Dedifferentiated amniotic fluid mesenchymal stem cell (primary cell): ENCODE measurements around the gene MSANTD4.
"Not testable (repeated sequence)": the region's sequence is repeated elsewhere in the genome, so short reads cannot be mapped to it uniquely, and the experiment has no call there.

Experiments
- DNase-seq: peaks from one replicate; pipeline ENCODE4 v3.0.0-alpha.2; 2016; ENCODE audit errors: extremely low spot score

Gene MSANTD4

DNA sequence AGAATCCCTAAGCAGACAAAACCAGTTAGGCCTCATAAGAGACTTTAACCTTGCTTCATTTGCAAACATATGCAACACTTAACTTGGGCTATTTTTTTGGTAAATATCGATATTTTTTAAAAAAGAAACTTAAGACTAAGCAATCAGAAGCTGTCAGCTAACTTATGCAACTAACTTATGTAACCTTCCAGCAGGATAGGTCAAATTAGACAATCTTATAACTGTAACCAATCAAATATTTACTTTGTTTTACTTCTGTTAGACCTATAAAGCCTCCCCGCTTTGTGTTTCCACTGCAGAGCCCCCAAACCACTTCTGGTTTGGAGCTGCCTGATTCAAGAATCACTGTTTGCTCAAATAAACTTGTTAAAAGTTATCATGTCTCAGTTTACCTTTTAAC lies 8.0 kb downstream of the MSANTD4 start:
- no peak for DNase-seq

DNA sequence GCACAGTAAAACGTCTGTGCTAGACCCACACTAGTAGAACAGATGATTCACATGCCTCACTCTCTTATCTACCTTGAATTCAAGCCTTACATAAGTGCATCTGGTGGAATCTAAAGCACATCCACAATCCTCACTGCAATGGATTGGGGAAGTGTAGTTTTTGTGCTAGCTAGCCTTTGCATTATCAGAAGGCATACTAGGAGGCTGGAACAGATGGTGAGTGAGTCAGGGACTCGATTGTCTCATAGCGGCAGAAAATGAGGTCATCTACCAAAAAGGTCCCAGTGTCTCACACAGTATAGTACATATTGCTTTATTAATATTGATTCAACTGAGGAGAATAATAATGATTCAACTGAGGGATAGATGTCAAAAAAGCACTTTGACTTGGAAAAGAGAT lies 9.3 kb downstream of the MSANTD4 start:
- no peak for DNase-seq

DNA sequence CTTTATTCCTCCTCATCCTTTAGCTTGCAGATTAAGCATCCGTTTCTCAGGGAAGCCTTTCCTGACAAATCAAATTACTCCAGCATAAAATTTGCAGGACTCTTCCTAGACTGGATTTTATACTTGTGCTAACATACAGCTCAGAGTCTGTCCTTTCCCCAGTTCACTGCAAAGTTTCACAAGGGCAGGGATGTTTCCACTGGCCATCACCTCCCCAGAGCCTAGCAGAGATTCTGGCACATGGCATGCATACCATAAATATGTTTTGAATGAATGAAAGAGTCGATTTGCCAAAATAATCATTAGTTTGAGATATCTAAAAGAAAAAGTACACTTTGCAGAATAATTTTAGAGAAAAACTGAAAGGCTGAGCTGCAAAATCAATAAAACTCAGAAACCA lies 10.6 kb downstream of the MSANTD4 start:
- DNase-seq = peak; percentile 22

DNA sequence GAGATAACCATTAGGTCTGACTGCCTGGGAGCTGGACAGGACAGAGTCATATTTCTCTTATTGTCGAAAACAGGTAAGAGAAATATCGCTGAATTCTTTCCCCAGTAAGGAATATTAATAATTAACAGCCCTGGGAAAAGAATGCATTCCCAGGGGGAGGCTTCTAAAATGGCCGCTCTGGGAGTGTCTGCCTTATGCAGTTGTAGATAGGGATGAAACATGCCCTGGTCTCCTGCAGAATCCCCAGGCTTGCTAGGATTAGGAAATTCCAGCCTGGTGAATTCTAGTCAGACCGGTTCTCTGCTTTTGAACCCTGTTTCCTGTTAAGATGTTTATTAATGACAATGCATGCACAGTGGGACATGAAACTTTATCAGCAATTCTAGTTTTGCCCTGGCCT lies 18.9 kb downstream of the MSANTD4 start:
- not testable (repeated sequence) for DNase-seq

DNA sequence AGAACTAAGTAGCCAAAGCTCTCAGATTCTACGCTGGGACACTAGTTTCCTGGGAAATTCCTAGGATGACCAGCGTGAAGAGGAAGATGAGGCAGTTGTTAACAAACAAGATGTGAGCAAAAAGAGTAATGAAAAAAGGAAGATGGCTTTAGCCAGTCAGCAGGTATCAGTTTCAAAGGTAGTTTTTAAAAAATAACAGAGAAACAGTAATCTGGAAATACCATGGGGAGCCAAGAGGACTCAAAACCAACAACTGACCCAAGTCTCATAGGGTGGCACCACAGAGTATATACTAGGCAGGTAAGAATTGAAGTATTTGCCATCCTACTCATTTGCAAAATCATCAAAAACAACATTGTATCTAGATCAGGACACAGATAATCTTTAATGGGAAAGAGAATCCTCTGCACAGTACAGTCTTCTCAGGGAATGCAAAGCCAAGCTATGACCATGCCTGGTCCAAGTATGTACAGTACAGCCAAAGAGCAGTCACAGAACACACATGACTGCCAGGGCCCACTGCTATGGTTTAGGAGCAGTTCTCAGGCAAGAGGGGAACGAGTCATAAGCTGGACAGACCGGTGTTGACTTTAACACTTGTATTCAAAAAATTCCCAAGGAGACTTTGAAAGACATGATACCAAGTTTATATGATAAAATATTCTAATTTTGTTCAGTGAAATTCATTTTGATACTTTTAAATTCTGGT lies 20.6 kb downstream of the MSANTD4 start:
- no peak for DNase-seq

DNA sequence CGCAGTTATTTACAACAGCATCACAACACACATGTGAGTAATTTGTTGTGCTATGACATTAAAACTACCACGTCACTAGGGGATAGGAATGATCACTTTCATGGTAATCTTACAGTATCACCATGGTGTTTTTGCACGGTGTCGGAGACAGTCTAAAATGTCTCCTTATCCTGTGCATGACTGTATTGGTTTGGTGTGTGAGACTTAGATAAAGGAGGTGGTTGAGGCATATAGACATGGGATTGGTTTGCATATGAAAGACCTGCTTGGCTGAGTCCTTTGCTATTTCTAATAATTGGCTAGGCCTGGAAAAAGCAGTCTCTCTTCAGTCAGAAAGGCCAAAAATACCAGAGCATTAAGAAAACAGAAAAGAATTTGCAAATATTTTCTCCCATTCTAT lies 30.2 kb downstream of the MSANTD4 start:
- no peak for DNase-seq

DNA sequence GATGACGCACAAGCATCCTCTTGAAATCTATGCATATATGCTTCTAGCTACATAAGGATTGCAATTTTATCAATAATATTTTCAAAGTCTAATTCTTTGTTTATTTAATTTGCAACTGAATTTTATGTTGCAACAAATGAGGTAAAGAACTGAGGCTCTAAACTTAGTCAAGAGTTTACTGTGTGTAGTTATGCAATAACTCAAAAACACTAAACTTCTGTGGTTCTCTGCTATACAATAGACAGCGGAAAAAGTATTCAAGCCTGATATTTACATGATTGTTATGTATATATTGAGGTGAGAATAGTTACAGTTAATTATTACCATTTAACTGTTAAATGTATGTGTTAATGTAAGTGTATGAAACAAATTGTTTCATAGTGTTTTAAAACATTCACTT lies 32.9 kb downstream of the MSANTD4 start:
- no peak for DNase-seq

DNA sequence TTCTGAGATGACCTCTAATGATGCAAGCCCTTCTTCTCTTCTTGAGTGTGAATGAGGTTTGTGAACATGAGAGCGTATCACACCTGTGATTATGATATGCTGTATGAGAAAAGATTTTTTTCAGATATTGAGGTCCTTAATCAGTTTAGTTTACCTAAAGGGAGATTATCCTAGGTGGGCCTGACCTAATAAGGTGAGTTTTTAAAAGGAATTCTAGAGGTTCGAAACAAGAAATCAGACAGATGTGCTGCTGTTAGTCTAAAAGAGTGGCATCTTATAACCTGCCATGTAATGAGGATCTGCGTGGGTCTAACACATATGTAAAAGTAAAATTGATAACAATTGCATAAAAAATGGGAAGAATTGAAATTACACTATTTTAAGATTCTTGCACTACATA lies 33.8 kb downstream of the MSANTD4 start:
- DNase-seq = no peak

DNA sequence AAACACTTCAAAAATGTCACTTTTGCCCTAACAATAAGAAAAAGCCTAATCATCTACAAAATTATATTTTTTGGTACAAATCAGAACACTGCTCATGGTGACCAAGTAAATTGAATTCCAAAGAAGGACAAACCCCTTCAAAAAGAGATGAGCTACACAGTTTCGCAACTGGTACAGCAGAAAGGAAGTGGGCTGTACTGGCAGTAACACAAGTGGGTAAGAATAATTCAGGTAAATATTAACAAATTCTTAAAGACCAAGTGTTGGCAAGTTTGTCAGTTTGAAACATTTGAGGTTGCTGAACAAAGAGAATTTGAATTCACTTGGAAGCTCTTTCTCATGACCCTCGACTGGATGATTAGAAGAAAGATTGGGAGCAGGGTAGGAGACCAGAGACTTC lies 35.5 kb downstream of the MSANTD4 start:
- no peak for DNase-seq

DNA sequence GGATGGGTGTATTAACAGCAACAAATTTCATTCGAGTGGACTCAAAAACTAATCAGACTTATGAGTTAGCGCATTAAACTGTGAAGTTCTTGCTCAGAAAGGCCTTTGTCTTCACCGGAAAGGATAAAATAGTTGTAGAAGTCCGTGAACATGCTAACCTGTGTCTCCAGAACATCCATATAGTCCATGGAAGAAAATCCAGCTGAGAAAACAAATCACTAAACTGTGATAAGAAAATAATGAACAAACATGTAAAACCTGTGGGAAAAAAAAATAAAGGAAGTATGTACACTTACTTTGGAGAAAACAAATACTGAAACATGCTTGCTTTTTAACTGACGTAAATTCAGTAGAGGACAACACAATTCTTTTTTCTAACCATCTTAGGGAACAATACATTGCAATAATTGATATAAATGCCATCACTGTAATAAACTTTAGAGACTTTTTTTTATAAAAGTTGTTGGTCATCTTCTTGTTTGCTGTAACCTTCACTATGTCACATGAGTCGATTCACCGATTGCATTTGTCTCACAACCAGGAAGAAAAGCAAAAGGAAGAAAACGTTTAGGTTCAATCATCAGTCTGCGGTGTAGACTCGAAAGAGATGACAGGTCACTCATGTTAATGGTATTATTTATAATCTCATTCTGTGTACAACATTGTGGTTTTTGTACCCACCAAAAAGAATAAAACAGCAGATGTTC lies 41.9 kb downstream of the MSANTD4 start:
- no peak for DNase-seq

DNA sequence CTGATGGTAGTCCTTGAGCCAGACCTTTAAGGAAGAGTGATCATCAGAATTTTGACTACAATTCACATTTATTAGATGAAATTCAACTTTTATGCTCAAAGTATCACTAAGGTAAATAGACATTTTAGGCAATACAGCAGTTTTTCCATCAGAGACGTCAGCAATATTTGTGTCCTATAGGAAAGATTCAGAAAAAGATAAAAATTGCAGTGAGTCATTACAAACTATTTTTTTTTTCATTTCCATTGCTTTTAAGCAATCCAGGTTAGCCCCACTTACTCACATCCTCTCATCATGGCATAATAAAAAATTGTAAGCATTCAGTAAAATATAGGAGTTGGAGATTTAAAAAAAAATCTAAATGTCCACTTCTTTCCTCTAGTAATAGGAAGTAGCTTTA lies 46.9 kb downstream of the MSANTD4 start:
- no peak for DNase-seq

DNA sequence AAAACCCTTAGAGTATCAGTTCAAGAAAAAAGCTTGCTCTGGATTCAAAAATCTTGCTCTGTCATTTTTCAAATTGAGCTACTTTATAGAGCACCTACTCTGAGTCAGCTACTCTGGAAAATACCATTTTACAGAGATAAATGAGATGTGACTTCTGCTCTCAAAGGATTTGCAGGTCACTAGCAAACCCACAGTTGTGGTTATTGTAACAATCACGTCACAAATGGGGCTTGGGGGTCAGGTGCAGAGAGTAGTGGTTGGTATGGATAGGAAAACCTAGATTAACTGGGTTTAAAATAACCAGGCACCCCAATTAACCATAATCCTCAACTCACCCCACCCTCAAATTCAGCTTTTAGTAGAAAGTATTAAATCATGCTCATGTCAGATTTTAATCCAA lies 52.3 kb downstream of the MSANTD4 start:
- DNase-seq = no peak

DNA sequence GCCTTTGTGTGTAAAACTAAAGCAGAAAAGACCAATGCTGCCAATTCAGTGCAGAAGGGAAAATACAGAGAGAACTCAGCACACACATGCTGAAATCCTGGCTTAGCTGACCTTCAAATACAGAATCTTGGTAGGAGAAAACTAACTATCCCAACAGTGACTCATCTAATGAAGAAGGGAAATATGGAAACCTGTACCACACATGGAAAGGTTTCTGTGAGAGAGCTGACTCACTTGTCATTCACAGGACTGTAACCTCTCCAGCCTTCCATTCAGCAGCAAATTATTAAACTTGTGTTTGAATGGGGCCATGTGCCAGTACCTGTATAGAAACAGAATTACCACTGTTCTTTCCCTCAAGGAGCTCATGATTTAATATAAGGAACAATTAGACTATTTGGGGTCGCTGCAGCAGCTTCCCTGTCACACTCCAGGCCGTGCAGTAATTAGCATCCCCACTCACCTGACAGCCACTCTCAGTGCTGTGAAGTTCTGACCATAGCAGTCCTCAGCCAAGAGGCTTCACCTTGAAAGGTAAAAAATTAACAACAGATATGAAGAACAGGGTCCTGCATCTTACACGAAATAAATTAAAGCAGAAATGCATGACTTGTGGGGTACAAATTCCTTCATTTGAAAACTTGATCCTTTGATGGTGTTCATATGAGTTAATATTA lies 53.9 kb downstream of the MSANTD4 start:
- no peak for DNase-seq

DNA sequence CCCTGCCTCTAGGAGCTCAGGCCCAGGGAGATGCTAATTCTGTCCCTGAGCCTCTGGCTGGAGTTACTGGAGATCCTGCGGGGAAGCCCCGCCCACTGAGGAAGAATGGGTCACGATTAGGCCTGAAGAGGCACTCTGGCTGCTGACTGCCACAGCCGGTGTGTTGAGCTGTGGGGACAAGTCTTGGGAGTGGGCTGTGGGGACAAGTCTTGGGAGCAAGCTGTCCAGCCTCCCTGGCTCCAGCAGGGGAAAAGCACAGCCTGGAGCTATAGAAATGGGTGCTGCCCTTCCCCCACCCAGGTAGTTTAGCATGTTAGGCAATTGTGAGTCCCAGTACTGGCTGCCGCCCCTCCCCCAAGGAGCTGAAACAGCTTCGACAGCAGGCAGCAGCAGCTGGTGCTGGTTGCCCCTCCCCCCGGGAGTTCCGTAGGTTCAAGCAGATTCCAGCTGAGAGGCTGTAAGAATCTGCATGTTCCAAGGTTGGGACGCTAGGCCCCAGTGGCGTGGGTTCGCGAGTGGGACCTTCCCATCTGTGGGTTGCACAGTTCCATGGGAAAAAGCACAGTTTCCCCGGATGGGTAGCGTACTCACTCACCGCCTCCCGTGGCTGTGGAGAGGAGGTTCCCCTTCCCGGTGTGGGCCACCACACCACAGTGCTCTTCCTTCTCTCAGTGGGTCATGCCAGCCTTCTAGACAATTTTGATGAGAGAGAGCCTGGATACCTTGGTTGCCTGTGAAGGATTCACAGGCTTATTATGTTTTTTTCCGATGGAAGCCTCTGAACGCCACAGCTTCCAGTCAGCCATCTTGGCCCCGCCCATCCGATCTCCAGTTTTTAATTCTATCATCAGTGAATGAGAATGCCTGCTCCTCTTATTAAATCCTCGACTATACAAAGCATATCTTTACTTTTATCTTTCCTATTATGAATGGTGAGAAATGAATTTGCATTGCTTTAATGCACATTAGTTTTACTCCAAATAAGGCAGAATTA lies 61.5 kb downstream of the MSANTD4 start:
- DNase-seq = no peak
